ENCODE measurements around the gene AICDA. TPM values are rescaled to one million over a fixed set of nuclear protein-coding genes. Genes with fewer than 3 reads are reported as not detected.

Gene AICDA
- total RNA-seq, 6 experiments from 2014 or later, result not detected

DNA sequence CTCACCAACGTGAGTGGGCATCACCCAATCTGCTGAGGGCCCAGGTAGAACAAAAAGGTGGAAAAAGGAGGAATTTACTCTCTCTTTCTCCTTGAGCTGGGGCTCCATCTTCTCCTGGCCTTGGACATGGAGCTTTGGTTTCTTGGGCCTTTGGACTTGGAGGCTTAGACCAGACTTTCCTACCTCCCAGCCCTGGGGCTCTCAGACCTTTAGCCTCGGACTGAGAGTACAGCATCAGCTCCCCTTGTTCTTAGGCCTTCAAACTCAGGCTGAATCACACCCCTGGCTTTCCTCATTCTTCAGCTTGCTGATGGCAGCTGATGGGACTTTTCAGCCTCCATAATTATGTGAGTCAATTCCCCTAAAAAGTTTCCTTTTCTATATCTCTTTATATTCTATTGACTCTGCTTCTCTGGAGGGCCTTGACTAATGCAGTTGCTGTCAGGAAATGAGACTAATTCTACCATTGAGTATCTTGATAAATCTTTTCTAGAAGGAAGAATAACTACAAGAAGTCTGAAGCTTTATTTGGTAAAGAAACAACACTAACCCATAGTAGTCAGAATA is 56.0 kb downstream of the AICDA start:
- peaks cover 7% of the 10 kb centered on the region; the same call in 1 of the 2 replicates for H3K4me1 Mint-ChIP-seq (ENCODE audit: low read depth)
- no peaks in the 10 kb centered on the region for H3K36me3 Mint-ChIP-seq (ENCODE audit: low read depth)
- H3K4me3 Mint-ChIP-seq, result no peak overlapping the region
- H3K9me3 Mint-ChIP-seq, result no peaks in the 10 kb centered on the region; the same call in 1 of the 2 replicates
- H3K27ac Mint-ChIP-seq, result no peak overlapping the region
- TF ChIP-seq, protein P1, sequence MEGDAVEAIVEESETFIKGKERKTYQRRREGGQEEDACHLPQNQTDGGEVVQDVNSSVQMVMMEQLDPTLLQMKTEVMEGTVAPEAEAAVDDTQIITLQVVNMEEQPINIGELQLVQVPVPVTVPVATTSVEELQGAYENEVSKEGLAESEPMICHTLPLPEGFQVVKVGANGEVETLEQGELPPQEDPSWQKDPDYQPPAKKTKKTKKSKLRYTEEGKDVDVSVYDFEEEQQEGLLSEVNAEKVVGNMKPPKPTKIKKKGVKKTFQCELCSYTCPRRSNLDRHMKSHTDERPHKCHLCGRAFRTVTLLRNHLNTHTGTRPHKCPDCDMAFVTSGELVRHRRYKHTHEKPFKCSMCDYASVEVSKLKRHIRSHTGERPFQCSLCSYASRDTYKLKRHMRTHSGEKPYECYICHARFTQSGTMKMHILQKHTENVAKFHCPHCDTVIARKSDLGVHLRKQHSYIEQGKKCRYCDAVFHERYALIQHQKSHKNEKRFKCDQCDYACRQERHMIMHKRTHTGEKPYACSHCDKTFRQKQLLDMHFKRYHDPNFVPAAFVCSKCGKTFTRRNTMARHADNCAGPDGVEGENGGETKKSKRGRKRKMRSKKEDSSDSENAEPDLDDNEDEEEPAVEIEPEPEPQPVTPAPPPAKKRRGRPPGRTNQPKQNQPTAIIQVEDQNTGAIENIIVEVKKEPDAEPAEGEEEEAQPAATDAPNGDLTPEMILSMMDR (IDR thresholded peaks at IDR 0.05), result no peak
- DNase-seq, result no peak
- peaks cover 6% of the 10 kb centered on the region; the same call in 1 of the 2 replicates for H3K27me3 Mint-ChIP-seq (ENCODE audit: insufficient read depth)

DNA sequence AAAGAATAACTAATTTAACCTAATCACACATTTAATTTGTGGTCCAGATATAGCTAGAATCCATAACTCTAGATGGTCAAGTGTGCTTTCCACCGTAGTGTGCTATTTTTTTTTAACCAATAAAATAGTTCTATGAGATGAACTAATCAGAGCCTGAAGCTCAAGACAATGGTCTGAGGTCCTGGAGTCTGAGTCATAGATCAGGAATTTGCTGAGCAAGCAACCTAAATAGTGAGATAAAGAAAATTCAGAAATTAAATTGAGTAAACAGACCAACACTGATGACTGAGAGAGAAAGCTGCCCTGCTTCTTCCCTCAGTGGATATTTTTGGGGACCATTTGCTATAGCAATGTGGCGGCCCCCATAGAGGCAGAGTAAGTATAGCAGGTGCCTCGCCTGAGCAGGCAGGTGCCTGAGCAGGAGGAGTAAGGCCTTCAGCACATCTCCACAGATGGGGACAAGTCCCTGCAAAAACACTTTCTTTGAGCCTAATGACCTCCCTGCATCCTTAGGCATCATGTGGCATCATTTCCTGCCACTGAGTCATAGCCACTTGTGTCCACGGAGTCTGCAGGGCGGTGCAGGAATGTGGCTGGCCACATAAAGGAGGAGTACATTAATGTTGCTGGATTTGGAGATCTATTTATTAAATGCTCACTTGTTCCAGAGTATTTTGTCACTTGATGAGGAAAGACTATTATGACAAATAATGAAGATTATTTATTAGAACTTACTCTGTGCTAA is 58.0 kb downstream of the AICDA start:
- Mint-ChIP-seq H3K4me1 (ENCODE audit: low read depth) (peaks cover 7% of the 10 kb centered on the region; the same call in 1 of the 2 replicates), H3K4me3 (no peak overlapping the region), H3K9me3 (no peaks in the 10 kb centered on the region; the same call in 1 of the 2 replicates), H3K27ac (no peak overlapping the region), H3K36me3 (ENCODE audit: low read depth) (no peaks in the 10 kb centered on the region), H3K27me3 (ENCODE audit: insufficient read depth) (peaks cover 3% of the 10 kb centered on the region; the same call in 1 of the 2 replicates)
- DNase-seq, result no peak
- TF ChIP-seq, protein P1 (IDR thresholded peaks at IDR 0.05), result no peak

DNA sequence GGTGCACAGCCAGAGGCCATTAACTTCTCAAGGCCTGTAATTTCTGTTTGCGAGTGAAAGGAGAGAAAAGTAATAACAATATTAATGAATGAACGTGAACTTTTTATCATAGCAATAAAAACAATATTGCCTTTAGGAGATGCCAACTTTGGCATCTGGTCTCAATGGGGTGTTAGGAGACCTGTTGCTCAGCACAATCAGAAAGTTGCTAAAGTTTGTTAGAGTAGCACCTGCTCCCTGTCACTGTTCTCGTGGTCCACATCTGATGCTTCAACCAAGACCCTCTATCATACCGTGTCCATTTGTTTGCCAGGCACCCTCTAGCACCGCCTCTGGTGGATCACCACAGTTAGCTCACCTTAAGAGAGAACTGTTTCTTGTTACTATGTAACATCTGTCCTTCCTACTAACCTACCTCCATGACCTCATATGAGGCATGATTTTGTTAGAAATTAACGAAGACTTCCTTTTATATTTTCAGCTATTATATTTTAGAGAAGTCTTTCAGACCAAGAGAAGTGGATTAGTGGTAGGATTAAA is 59.5 kb downstream of the AICDA start:
- Mint-ChIP-seq H3K27me3 (ENCODE audit: insufficient read depth) (peaks cover 3% of the 10 kb centered on the region; the same call in 1 of the 2 replicates), H3K27ac (no peak overlapping the region), H3K4me1 (ENCODE audit: low read depth) (peaks cover 7% of the 10 kb centered on the region; the same call in 1 of the 2 replicates), H3K36me3 (ENCODE audit: low read depth) (no peaks in the 10 kb centered on the region), H3K9me3 (no peaks in the 10 kb centered on the region; the same call in 1 of the 2 replicates), H3K4me3 (no peak overlapping the region)
- no peak for DNase-seq
- TF ChIP-seq, protein P1 (IDR thresholded peaks at IDR 0.05), result 0 out of 2 replicates have a peak, but pooled peaks have one; percentile 13

Other genes with a start within 250 kb of the AICDA start
- not detected for gene CLEC6A, start 156.9 kb downstream of the AICDA start, total RNA-seq (2021; fragmentation: NEBNext Ultra II Directional; extraction: Animal tissue kit (Norgen Biotek cat#: 25700))
- not detected for gene CLEC4D, start 99.4 kb downstream of the AICDA start, total RNA-seq (2021; fragmentation: NEBNext Ultra II Directional; extraction: Animal tissue kit (Norgen Biotek cat#: 25700))
- gene CLEC4E, start 72.0 kb downstream of the AICDA start, total RNA-seq (2021; fragmentation: NEBNext Ultra II Directional; extraction: Animal tissue kit (Norgen Biotek cat#: 25700)), result not detected
- 100 to 1,000 TPM in 4 of 6 experiments, 10 to 100 TPM in 2; 42.1 to 194 (median 167) TPM for gene MFAP5, start 50.0 kb upstream of the AICDA start, total RNA-seq (2021; fragmentation: NEBNext Ultra II Directional; extraction: Animal tissue kit (Norgen Biotek cat#: 25700))
- 10 to 100 TPM in 1 of 6 experiments, 1 to 10 TPM in 5; 8.5 to 10.7 (median 9.0) TPM for gene RIMKLB, start 85.1 kb upstream of the AICDA start, total RNA-seq (2021; fragmentation: NEBNext Ultra II Directional; extraction: Animal tissue kit (Norgen Biotek cat#: 25700))
- not detected for gene A2ML1, start 209.8 kb upstream of the AICDA start, total RNA-seq (2021; fragmentation: NEBNext Ultra II Directional; extraction: Animal tissue kit (Norgen Biotek cat#: 25700))

All from HFFc6 (cell line).